Heart left ventricle (tissue), 16 donors: ENCODE measurements around the gene WNT8B. TPM values are rescaled to one million over a fixed set of nuclear protein-coding genes. Genes with fewer than 3 reads are reported as not detected.

Source experiments
- ATAC-seq, 4 donors: fragments of 200-7000 bp; cut with Tn5 transposase; one replicate each; pipeline ENCODE4 v1.9.1; 2020 to 2022; ENCODE audit warnings: moderate library complexity in 4 of 4, mild to moderate bottlenecking in 3 of 4, moderate number of reproducible peaks in 1 of 4
- DNase-seq, 5 donors: peaks; one replicate each; pipeline ENCODE4 v3.0.0-alpha.2; 2020
- H3K27ac ChIP-seq, 12 donors: fragments of 200-600 bp; sonication (generic) in 4 of 12; one replicate each; pipeline versions ENCODE4 v1.5.0 to v1.8.0; 2016 to 2022; ENCODE audit warnings: mild to moderate bottlenecking in 2 of 12
- H3K27me3 ChIP-seq, 9 donors: fragments of 200-600 bp; sonication (generic) in 2 of 9; one replicate each; pipeline versions ENCODE4 v1.5.1 to v1.8.0; 2016 to 2022; ENCODE audit warnings: mild to moderate bottlenecking in 3 of 9
- H3K36me3 ChIP-seq, 9 donors: fragments of 200-600 bp; sonication (generic) in 2 of 9; one replicate each; pipeline versions ENCODE4 v1.5.0 to v1.8.0; 2018 to 2022; ENCODE audit warnings: mild to moderate bottlenecking in 2 of 9
- H3K4me1 ChIP-seq, 12 donors: fragments of 200-600 bp; sonication (generic) in 4 of 12; one replicate each; pipeline versions ENCODE4 v1.5.0 to v1.8.0; 2016 to 2022; ENCODE audit warnings: mild to moderate bottlenecking in 3 of 12
- H3K4me3 ChIP-seq, 12 donors: fragments of 200-600 bp; sonication (generic) in 4 of 12; one replicate each; pipeline versions ENCODE4 v1.5.0 to v1.8.0; 2017 to 2022; ENCODE audit warnings: mild to moderate bottlenecking in 9 of 12, moderate library complexity in 4 of 12
- H3K9me3 ChIP-seq, 12 donors: fragments of 200-600 bp; sonication (generic) in 4 of 12; one replicate each; pipeline versions ENCODE4 v1.5.0 to v1.8.0; 2016 to 2022; ENCODE audit warnings: mild to moderate bottlenecking in 1 of 12
- CTCF ChIP-seq, 12 donors: fragments of 200-600 bp; sonication (generic) in 4 of 12; IDR thresholded peaks; one replicate each; pipeline versions ENCODE4 v1.5.0 to v1.8.0; 2018 to 2022; ENCODE audit warnings: antibody characterized with exemption in 12 of 12, mild to moderate bottlenecking in 5 of 12
- POLR2A ChIP-seq, 2 donors: fragments of 450-650 bp; IDR thresholded peaks; one replicate each; pipeline ENCODE4 v1.6.1; 2017; ENCODE audit warnings: antibody characterized with exemption in 2 of 2, mild to moderate bottlenecking in 2 of 2, moderate library complexity in 2 of 2
- WGBS, 4 donors: extraction: QIAGEN DNeasy Blood & Tissue Kit in 2 of 4; methylation state at CpG; one replicate each; pipeline versions ENCODE4 v1.1.5 to v1.1.7; 2013 to 2018; 5-methylcytosine and 5-hydroxymethylcytosine counted together
- intact Hi-C, 10 donors: fragments of 100-400 bp; cut with DNase I; formaldehyde crosslinking; loops; one replicate each; pipeline versions ENCODE4 v1.11.1 to v1.14.2; 2022
- polyA plus RNA-seq, 2 donors: library from polyadenylated mRNA; stranded (reverse); fragments of 200-250 nt; gene quantifications; one replicate each; pipeline ENCODE4 v1.2.3, GENCODE V29; 2013
- total RNA-seq, 9 donors: library from RNA; depleted of rRNA in 2 of 9; stranded (reverse); fragments of >200 nt in 2 of 9; fragmentation: NEBNext Ultra II Directional in 3 of 9; extraction: Animal tissue kit (Norgen Biotek cat#: 25700) in 3 of 9; gene quantifications; one replicate each; pipeline versions ENCODE4 v1.1.0 to v1.2.4, GENCODE V29; 2016 to 2023
- donor health status: ischemic (EF 13 %, LVEDD 7.1; RV severe dilation, severe dysfunction).
- donor health status: healthy with polysubstance abuse.
- donor health status: DM: no; HTN: yes; CAD: no.
- donor health status: DM: no; HTN: no; CAD: no.
- donor health status: ischemic (EF 25% LVEDD 6.9; RV normal size, moderate dysfunction).
- donor health status: ischemic (EF 25% LVEDD 5.7; RV mildly dilated, moderate dysfunction).
- donor health status: healthy.
- donor health status: DM: yes; HTN: yes; CAD: no.
- donor health status: ischemic (EF 35%, LVEDD 5.7; RV mildly dilated, moderate dysfunction).
- donor health status: nonischemic (EF 11% LVEDD 7.7; RV severe dilation, severe dysfunction).
- donor health status: DM: yes; HTN: yes; CAD: no.
- donor health status: PGD.
- donor health status: ischemic (EF 29% LVEDD 5.4; RV normal size, mild dysfunction).
- donor health status: nonischemic (EF 23%, LVEDD 6.1; RV moderate dilation, normal function).

WNT8B gene
- total and polyA plus RNA-seq, 11 donors = not detected

DNA sequence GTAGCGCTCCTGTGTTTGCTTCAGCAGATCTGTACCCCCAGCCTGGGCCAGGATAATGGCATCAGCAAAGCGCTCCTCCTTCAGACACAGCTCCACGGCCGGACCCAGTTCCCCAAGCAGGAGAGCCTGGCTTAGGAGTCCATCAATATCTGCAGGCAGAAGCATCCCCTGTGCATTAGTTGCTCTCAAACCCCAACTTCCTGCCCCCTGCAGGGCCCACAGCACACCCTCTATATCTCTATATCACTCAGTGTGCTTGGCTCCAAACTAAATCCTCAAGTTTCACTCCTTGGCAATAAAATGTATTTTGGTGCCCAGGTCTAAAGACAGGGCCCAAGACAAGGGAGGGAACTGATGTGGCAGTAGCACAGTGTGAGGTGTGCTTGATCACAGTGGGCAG, 35.2 kb downstream of the WNT8B start:
- DNase-seq (no peak), ATAC-seq (no peak)
- Histone ChIP-seq H3K9me3 (no peaks in the 10 kb centered on the region), H3K4me1 (no peaks in the 10 kb centered on the region), H3K27me3 (no peaks in the 10 kb centered on the region), H3K4me3 (no peak overlapping the region), H3K27ac (no peak overlapping the region), H3K36me3 (peaks cover 0 to 96% (median 81%) of the 10 kb centered on the region in 9 donors)
- TF ChIP-seq POLR2A (IDR thresholded peaks at IDR 0.05) = no peak
- no peak for TF ChIP-seq CTCF (IDR thresholded peaks at IDR 0.05)
- WGBS, 4 donors = 90 to 96% (median 95%) methylated on average over 4 of the region's 4 CpGs
- intact Hi-C loops = no loop called here

DNA sequence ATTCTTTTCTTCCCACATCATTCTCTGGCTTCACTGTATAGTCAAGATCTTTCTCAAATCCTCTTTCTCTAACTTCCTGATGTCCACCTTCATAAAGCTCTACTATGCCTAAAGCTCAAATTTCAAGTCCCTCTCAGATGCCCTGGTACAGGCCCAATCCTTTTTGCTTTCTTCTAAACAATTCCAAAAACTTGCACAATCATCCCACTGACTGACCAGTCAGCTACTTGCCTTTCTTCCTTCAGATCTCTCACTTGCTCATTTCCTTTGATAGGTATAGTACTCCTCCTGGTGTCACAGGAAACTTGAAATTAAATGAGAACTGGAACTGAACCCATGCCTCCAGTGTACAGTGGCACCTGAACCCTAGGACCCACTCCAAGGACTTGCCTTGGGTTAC, 38.6 kb downstream of the WNT8B start:
- intact Hi-C loops = loop anchor here in 1 of 10 donors (10.0 kb wide), 1 partner anchor 167 kb away; the partner anchor contains the start of gene PKD2L1
- DNase-seq = no peak
- ATAC-seq = no peak
- no peak for TF ChIP-seq CTCF (IDR thresholded peaks at IDR 0.05)
- TF ChIP-seq POLR2A (IDR thresholded peaks at IDR 0.05) = no peak
- Histone ChIP-seq H3K27me3 (no peaks in the 10 kb centered on the region), H3K9me3 (no peaks in the 10 kb centered on the region), H3K27ac (no peak overlapping the region), H3K4me1 (no peaks in the 10 kb centered on the region), H3K4me3 (no peak overlapping the region), H3K36me3 (peaks cover 0 to 92% (median 74%) of the 10 kb centered on the region in 9 donors)

DNA sequence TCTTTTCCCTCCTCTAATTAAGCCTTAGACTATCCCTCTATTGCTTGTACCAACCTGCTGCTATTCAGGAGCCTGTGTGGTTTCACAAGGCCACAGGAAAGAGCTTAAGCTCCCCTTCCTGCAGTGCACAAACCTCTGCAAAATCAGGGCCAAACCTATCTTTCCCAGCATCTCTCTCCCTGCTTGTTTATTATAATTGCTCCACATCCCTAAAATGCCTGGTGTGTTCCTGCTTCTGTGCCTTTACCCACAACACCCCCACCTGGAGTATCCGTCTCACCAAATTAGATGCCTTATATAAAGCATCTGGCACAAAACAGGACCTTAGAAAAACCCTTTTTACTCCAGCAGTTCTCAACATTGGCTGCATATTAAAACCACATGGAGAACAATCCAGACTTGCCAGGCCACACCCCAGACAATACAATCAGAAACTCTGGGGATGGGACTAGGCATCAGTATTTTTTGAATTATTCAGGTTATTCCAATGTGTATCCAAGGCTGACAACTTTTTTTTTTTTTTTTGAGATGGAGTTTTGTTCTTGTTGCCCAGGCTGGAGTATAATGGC, 40.2 kb downstream of the WNT8B start:
- Histone ChIP-seq H3K4me3 (no peak overlapping the region), H3K27ac (no peak overlapping the region), H3K36me3 (peaks cover 2 to 92% (median 76%) of the 10 kb centered on the region in 9 donors), H3K9me3 (no peaks in the 10 kb centered on the region), H3K4me1 (no peaks in the 10 kb centered on the region), H3K27me3 (no peaks in the 10 kb centered on the region)
- TF ChIP-seq CTCF (IDR thresholded peaks at IDR 0.05) (no peak), POLR2A (IDR thresholded peaks at IDR 0.05) (no peak)
- no peak for DNase-seq
- 90 to 98% (median 97%) methylated on average over 1 of the region's 1 CpG for WGBS, 4 donors
- intact Hi-C loops = loop anchor here in 1 of 10 donors (10.0 kb wide), 1 partner anchor 168 kb away; the partner anchor contains the start of gene PKD2L1
- ATAC-seq = no peak

- no peak overlapping the region for H3K27ac ChIP-seq
- no peaks in the 10 kb centered on the region for H3K4me1 ChIP-seq
- intact Hi-C loops = loop anchor here in 1 of 10 donors (10.0 kb wide), 1 partner anchor 169 kb away; the partner anchor contains the start of gene PKD2L1
- H3K4me3 ChIP-seq = no peak overlapping the region
- no peak for TF ChIP-seq POLR2A (IDR thresholded peaks at IDR 0.05)
- no peak for TF ChIP-seq CTCF (IDR thresholded peaks at IDR 0.05)
- H3K27me3 ChIP-seq = no peaks in the 10 kb centered on the region
- WGBS, 4 donors = 70 to 73% (median 72%) methylated on average over 5 of the region's 5 CpGs
- H3K36me3 ChIP-seq = peaks cover under 1 to 87% (median 70%) of the 10 kb centered on the region in 9 donors
- no peaks in the 10 kb centered on the region for H3K9me3 ChIP-seq
- ATAC-seq (no peak), DNase-seq (no peak)
Observed at GRCh38 chr10:100504096-100504495, 41.3 kb downstream of the WNT8B start.
